Fibroblast of the aortic adventitia (primary cell): ENCODE results near the gene TMEM62. TPM values are rescaled to one million over a fixed set of nuclear protein-coding genes. Genes with fewer than 3 reads are reported as not detected.

Source experiments
- DNase-seq: peaks from one replicate; pipeline ENCODE4 v3.0.0-alpha.2; 2010; ENCODE audit warnings: low read depth
- H3K4me3 ChIP-seq: 2 replicates; pipeline ENCODE4 v1.5.1; 2011; ENCODE audit warnings: low read depth, mild to moderate bottlenecking, control low read depth, low read length, moderate library complexity
- total RNA-seq: library from RNA; depleted of rRNA; stranded (reverse); fragments of >200 nt; gene quantifications from 2 replicates; pipeline ENCODE4 v1.2.3, GENCODE V29; 2012; ENCODE audit warnings: low replicate concordance
- TF ChIP-seq, protein P1 (sequence below): IDR thresholded peaks from 2 replicates; pipeline ENCODE4 v1.5.1; 2011; ENCODE audit warnings: mild to moderate bottlenecking, low read length, control low read depth, inconsistent platforms; ENCODE audit not compliant: insufficient read depth

Gene TMEM62
- total RNA-seq: 9.6 and 18.5 TPM in 2 replicates

DNA sequence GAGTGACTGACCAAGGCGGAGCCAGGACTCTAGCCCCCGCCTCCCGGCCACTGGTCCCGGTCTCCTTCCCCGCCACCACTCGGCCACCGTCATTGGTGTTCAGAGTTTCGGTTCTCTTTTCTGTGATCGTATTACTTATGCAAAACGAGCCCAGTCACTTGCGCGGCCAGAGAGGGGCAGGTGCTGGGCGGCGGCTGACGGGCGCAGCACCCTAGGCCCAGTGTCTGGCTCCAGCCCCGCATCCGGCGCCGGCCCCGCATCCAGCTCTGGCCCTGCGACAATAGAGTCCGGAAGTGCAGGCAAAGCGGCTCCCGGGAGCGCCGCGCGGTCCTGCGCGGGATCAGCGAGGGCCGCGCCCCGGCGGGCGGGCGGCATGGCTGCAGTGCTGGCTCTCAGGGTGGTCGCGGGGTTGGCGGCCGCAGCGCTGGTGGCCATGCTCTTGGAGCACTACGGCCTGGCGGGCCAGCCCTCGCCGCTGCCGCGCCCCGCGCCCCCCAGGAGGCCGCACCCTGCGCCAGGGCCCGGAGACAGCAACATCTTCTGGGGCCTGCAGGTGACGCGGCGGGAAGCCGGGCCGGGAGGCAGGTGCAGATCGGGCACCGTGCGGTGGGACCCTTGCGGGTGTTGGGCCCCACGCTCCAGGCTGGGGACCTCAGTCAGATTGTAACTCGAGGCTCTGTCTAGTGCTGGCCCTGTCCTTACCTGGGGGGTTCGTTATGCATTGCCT is at the start of gene TMEM62:
Gene TMEM62, plus strand, starts transcription at position 157 of the 727 bp plus-strand sequence. Its CDS starts 217 bp downstream, at position 374.
- TF ChIP-seq, protein P1, sequence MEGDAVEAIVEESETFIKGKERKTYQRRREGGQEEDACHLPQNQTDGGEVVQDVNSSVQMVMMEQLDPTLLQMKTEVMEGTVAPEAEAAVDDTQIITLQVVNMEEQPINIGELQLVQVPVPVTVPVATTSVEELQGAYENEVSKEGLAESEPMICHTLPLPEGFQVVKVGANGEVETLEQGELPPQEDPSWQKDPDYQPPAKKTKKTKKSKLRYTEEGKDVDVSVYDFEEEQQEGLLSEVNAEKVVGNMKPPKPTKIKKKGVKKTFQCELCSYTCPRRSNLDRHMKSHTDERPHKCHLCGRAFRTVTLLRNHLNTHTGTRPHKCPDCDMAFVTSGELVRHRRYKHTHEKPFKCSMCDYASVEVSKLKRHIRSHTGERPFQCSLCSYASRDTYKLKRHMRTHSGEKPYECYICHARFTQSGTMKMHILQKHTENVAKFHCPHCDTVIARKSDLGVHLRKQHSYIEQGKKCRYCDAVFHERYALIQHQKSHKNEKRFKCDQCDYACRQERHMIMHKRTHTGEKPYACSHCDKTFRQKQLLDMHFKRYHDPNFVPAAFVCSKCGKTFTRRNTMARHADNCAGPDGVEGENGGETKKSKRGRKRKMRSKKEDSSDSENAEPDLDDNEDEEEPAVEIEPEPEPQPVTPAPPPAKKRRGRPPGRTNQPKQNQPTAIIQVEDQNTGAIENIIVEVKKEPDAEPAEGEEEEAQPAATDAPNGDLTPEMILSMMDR: no peak
- DNase-seq: peak; percentile 39
- H3K4me3 ChIP-seq: peak within 1 kb of the TSS; percentile 77

DNA sequence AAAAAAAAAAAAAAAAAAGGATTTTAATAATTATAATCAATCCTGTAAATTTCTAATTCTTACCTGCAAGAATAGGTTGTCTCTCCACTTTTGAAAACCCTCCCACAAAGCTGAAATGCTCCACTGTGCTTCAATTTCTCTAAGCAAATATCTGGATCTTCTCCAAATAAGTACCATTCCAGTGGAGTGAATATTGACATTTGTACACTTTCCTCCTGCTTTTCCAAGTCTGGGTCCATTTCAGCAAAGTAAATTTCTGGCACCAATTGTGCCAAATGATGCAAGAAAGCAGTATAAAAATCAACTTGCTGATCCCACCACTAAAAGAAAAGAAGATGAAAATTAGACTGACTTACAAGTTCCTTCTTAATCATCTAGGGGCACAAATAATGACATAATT is 47.5 kb upstream of the TMEM62 start:
- H3K4me3 ChIP-seq: no peak overlapping the region
- TF ChIP-seq, protein P1: no peak
- peak; percentile 61 for DNase-seq

DNA sequence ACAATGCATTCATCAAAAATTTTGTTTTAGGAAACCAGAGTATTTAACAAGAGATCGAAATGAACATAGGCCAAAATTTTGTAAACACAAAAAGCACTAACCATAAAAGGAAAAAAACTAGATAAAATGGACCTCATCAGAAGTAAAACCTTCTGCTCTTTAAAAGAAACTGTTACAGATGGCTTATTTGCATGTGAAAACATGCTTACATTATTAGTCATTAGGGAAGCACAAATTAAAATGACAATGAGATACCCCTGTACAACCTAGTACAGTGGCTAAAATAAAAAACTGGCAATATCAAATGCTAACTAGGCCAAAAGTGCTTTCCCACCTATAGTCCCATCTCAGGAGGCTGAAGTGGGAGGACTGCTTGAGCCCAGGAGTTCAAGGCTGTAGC is 46.8 kb upstream of the TMEM62 start:
- no peak for DNase-seq
- TF ChIP-seq, protein P1: no peak
- H3K4me3 ChIP-seq: no peak overlapping the region

DNA sequence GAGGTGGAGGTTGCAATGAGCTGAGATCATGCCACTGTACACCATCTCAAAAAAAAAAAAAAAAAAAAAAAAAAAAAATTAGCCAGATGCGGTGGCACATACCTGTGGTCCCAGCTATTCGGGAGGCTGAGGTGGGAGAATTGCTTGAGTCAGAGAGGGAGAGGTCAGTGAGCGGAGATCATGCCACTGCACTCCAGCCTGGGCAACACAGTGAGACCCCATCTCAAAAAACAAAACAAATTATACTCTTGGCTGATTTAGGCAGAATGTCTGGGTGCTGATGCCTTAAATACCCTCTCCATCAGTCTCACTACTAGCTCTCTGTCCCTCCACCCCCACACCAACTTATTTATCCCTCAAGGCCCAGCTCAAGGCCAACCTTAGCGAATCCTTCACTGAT is 41.5 kb upstream of the TMEM62 start:
- DNase-seq: no peak
- TF ChIP-seq, protein P1: no peak
- H3K4me3 ChIP-seq: no peak overlapping the region

DNA sequence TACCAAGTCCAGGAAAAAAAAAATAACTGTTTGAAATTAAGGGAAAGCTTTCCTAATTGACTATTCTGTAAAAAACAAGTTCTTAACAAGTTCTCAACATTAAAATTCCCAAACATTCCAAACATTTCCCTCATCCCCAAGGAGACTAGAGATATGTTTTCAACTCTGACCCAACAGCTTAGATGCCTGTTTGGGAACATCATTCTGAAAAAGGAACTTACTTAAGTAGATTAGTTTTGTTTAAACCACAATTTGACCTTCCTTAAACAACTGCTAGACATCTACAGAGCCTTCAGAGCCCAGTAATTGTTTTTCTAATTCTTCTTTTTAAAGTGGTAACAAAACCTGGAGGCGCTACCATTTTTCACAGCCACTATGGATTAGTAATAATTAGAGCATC is 40.4 kb upstream of the TMEM62 start:
- TF ChIP-seq, protein P1: no peak
- H3K4me3 ChIP-seq: no peak overlapping the region
- DNase-seq: peak; percentile 46

DNA sequence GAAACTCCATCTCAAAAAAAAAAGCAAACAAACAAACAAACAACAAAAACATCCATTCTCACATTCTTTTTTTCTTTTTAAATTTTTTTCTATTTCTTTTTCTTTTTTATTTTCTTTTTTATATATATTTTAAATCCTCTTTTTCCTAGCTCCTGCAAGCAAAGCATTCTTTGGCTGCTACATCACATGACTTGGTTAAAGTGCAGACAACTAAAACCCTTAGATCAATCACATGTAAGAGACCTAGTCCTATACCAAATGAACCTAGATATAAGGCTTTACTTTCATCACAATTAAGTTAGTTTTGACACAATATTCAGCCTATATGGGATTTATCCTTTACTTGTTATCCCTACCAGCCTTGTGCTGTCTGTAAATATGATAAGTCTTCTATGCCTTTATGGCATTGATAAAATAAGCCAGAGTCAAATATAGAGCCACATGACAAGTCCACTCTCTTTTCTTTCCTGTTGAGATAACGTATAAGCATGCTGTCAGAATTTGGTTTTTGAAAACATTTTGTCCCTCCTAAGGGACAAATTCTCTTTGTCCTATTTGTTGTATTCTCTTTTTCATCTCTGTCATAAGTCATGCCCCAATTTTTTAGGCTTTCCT is 38.9 kb upstream of the TMEM62 start:
- no peak overlapping the region for H3K4me3 ChIP-seq
- DNase-seq: no peak
- TF ChIP-seq, protein P1: no peak
